Hepatocyte (in vitro differentiated cells): ENCODE results near the gene COL6A3.

Experiments used
- EZH2 ChIP-seq: fragments of 200-600 bp; sonication (generic); IDR thresholded peaks from 2 replicates; pipeline ENCODE4 v1.6.1; 2016; ENCODE audit warnings: antibody characterized with exemption, mild to moderate bottlenecking, borderline replicate concordance
- EZH2phosphoT487 ChIP-seq: fragments of 200-600 bp; sonication (generic); IDR thresholded peaks from one replicate; pipeline ENCODE4 v1.6.1; 2018; ENCODE audit warnings: antibody characterized with exemption, mild to moderate bottlenecking, low read depth, moderate library complexity; ENCODE audit not compliant: unreplicated experiment, severe bottlenecking
- TF ChIP-seq, protein P1 (sequence below): fragments of 200-600 bp; sonication (generic); IDR thresholded peaks from 2 replicates; pipeline ENCODE4 v1.5.1; 2016; ENCODE audit warnings: antibody characterized with exemption, mild to moderate bottlenecking; ENCODE audit not compliant: poor library complexity

GRCh38 chr2:237450108-237450507 is 36.1 kb upstream of the COL6A3 start:
- TF ChIP-seq, protein P1, sequence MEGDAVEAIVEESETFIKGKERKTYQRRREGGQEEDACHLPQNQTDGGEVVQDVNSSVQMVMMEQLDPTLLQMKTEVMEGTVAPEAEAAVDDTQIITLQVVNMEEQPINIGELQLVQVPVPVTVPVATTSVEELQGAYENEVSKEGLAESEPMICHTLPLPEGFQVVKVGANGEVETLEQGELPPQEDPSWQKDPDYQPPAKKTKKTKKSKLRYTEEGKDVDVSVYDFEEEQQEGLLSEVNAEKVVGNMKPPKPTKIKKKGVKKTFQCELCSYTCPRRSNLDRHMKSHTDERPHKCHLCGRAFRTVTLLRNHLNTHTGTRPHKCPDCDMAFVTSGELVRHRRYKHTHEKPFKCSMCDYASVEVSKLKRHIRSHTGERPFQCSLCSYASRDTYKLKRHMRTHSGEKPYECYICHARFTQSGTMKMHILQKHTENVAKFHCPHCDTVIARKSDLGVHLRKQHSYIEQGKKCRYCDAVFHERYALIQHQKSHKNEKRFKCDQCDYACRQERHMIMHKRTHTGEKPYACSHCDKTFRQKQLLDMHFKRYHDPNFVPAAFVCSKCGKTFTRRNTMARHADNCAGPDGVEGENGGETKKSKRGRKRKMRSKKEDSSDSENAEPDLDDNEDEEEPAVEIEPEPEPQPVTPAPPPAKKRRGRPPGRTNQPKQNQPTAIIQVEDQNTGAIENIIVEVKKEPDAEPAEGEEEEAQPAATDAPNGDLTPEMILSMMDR: no peak
- TF ChIP-seq EZH2phosphoT487: no peak
- TF ChIP-seq EZH2: no peak
